ENCODE results near the gene ST6GALNAC2.

DNA sequence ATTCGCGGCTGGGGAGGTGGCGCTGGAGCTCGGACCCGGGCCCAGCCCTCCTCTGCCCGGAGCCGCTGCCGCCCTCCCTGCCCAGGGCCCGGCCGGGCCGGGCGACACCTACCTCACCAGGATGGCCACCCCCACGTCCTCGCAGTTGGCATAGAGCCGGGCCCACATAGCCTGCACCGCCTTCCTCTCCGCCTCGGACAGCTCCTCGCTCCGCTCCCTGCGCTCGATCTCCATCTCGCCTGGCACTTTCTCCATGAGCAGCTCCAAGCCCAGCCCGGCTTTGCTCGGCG lies 48.4 kb downstream of the ST6GALNAC2 start:
- TF ChIP-seq, protein P1, sequence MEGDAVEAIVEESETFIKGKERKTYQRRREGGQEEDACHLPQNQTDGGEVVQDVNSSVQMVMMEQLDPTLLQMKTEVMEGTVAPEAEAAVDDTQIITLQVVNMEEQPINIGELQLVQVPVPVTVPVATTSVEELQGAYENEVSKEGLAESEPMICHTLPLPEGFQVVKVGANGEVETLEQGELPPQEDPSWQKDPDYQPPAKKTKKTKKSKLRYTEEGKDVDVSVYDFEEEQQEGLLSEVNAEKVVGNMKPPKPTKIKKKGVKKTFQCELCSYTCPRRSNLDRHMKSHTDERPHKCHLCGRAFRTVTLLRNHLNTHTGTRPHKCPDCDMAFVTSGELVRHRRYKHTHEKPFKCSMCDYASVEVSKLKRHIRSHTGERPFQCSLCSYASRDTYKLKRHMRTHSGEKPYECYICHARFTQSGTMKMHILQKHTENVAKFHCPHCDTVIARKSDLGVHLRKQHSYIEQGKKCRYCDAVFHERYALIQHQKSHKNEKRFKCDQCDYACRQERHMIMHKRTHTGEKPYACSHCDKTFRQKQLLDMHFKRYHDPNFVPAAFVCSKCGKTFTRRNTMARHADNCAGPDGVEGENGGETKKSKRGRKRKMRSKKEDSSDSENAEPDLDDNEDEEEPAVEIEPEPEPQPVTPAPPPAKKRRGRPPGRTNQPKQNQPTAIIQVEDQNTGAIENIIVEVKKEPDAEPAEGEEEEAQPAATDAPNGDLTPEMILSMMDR (IDR thresholded peaks at IDR 0.05), result no peak
- TF ChIP-seq POLR2A (IDR thresholded peaks at IDR 0.05), result no peak

Measured in adrenal gland (tissue), 5 donors.